ENCODE results near the gene BFAR. TPM values are rescaled to one million over a fixed set of nuclear protein-coding genes. Genes with fewer than 3 reads are reported as not detected.

Gene BFAR
- total RNA-seq, 4 donors from 2014 or later, result 53.4 to 65.1 (median 60.5) TPM

DNA sequence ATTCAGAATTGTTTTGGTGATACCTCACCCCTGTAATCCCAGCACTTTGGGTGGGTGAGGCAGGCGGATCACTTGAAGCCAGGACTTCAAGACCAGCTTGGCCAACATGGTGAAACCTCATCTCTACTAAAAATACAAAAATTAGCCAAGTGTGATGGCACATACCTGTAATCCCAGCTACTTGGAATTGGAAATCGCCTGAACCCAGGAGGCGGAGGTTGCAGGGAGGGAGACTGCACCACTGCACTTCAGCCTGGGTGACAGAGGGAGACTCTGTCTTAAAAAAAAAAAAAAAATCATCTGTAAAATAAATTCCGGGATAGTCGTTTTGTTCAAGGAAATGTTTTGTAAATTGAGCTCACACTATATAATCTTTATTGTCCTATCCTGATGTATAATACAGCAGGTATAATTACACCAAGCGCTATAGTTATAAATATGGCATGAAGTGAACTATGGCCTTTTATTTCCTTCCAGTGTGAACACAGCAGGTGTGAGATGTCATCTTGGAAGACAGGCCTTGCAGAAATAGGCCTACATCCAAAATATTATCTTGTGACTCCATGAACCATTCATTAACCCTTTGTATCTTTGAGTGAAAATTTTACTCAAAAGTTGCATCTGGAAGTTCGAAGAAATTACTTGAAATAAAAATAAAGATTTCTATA lies 35.9 kb downstream of the BFAR start:
- Histone ChIP-seq H3K4me3 (no peak overlapping the region), H3K27me3 (no peaks in the 10 kb centered on the region), H3K36me3 (peaks cover 0 to 64% of the 10 kb centered on the region in 2 donors), H3K9me3 (no peaks in the 10 kb centered on the region), H3K4me1 (no peaks in the 10 kb centered on the region), H3K27ac (no peak overlapping the region)
- no peak for TF ChIP-seq POLR2AphosphoS5 (IDR thresholded peaks at IDR 0.05)
- no peak for TF ChIP-seq POLR2A (IDR thresholded peaks at IDR 0.05)
- TF ChIP-seq, protein P1, sequence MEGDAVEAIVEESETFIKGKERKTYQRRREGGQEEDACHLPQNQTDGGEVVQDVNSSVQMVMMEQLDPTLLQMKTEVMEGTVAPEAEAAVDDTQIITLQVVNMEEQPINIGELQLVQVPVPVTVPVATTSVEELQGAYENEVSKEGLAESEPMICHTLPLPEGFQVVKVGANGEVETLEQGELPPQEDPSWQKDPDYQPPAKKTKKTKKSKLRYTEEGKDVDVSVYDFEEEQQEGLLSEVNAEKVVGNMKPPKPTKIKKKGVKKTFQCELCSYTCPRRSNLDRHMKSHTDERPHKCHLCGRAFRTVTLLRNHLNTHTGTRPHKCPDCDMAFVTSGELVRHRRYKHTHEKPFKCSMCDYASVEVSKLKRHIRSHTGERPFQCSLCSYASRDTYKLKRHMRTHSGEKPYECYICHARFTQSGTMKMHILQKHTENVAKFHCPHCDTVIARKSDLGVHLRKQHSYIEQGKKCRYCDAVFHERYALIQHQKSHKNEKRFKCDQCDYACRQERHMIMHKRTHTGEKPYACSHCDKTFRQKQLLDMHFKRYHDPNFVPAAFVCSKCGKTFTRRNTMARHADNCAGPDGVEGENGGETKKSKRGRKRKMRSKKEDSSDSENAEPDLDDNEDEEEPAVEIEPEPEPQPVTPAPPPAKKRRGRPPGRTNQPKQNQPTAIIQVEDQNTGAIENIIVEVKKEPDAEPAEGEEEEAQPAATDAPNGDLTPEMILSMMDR (IDR thresholded peaks at IDR 0.05), result no peak
- no peak for TF ChIP-seq EP300 (IDR thresholded peaks at IDR 0.05)
- 59 to 62% methylated on average over 6 of the region's 7 CpGs for WGBS, 2 donors (ENCODE audit: low coverage in 1 of 2)
- no peak for ATAC-seq

- no peak for ATAC-seq
- Histone ChIP-seq H3K27me3 (no peaks in the 10 kb centered on the region), H3K36me3 (peaks cover 0 to 53% of the 10 kb centered on the region in 2 donors), H3K27ac (no peak overlapping the region), H3K4me3 (no peak overlapping the region), H3K9me3 (no peaks in the 10 kb centered on the region), H3K4me1 (no peaks in the 10 kb centered on the region)
- 92% methylated on average over 2 of the region's 4 CpGs; no CpG with 5 or more reads in 1 of the 2 donors for WGBS, 2 donors (ENCODE audit: low coverage in 1 of 2)
- TF ChIP-seq POLR2A (IDR thresholded peaks at IDR 0.05) (no peak), POLR2AphosphoS5 (IDR thresholded peaks at IDR 0.05) (no peak), EP300 (IDR thresholded peaks at IDR 0.05) (no peak)
- TF ChIP-seq, protein P1 (IDR thresholded peaks at IDR 0.05), result no peak
Measured at GRCh38 chr16:14669776-14670175, 37.0 kb downstream of the BFAR start.

- Histone ChIP-seq H3K9me3 (no peaks in the 10 kb centered on the region), H3K4me3 (no peak overlapping the region), H3K4me1 (no peaks in the 10 kb centered on the region), H3K27ac (no peak overlapping the region), H3K36me3 (peaks cover 0 to 26% of the 10 kb centered on the region in 2 donors), H3K27me3 (no peaks in the 10 kb centered on the region)
- TF ChIP-seq, protein P1 (IDR thresholded peaks at IDR 0.05), result no peak
- no peak for TF ChIP-seq EP300 (IDR thresholded peaks at IDR 0.05)
- TF ChIP-seq POLR2AphosphoS5 (IDR thresholded peaks at IDR 0.05), result no peak
- no peak for TF ChIP-seq POLR2A (IDR thresholded peaks at IDR 0.05)
- 43 to 68% methylated on average over 6 of the region's 7 CpGs for WGBS, 2 donors (ENCODE audit: low coverage in 1 of 2)
- ATAC-seq, result no peak
Measured at GRCh38 chr16:14672403-14672971, 39.7 kb downstream of the BFAR start.

GRCh38 chr16:14676633-14677032 lies 43.9 kb downstream of the BFAR start:
- TF ChIP-seq, protein P1 (IDR thresholded peaks at IDR 0.05), result no peak
- TF ChIP-seq EP300 (IDR thresholded peaks at IDR 0.05), result no peak
- no peak for TF ChIP-seq POLR2AphosphoS5 (IDR thresholded peaks at IDR 0.05)
- WGBS, 2 donors (ENCODE audit: low coverage in 1 of 2), result 86 to 93% methylated on average over 2 to 3 of the region's 3 CpGs
- Histone ChIP-seq H3K9me3 (no peaks in the 10 kb centered on the region), H3K4me1 (no peaks in the 10 kb centered on the region), H3K4me3 (no peak overlapping the region), H3K36me3 (no peaks in the 10 kb centered on the region), H3K27ac (no peak overlapping the region), H3K27me3 (peaks cover 6% of the 10 kb centered on the region)
- no peak for ATAC-seq

GRCh38 chr16:14677627-14678026 lies 44.9 kb downstream of the BFAR start:
- Histone ChIP-seq H3K4me1 (no peaks in the 10 kb centered on the region), H3K4me3 (no peak overlapping the region), H3K9me3 (no peaks in the 10 kb centered on the region), H3K27ac (no peak overlapping the region), H3K27me3 (peaks cover 6% of the 10 kb centered on the region), H3K36me3 (no peaks in the 10 kb centered on the region)
- TF ChIP-seq, protein P1 (IDR thresholded peaks at IDR 0.05), result no peak
- TF ChIP-seq POLR2AphosphoS5 (IDR thresholded peaks at IDR 0.05) (no peak), POLR2A (IDR thresholded peaks at IDR 0.05) (no peak), EP300 (IDR thresholded peaks at IDR 0.05) (no peak)
- 94 to 95% methylated on average over 2 to 5 of the region's 5 CpGs for WGBS, 2 donors (ENCODE audit: low coverage in 1 of 2)
- ATAC-seq, result no peak
